HG03135 (cell line): Measurements from ENCODE around the gene EPS8L2.
"Not testable (repeated sequence)": the region's sequence is repeated elsewhere in the genome, so short reads cannot be mapped to it uniquely, and the experiment has no call there.

Experiments
- ATAC-seq: cut with Tn5 transposase; IDR thresholded peaks from one replicate; pipeline ENCODE4 v1.9.1; 2021; ENCODE audit warnings: mild to moderate bottlenecking, moderate library complexity; ENCODE audit not compliant: unreplicated experiment

EPS8L2 gene

GRCh38 chr11:724778-725386, 18.9 kb downstream of the EPS8L2 start:
- no peak for ATAC-seq

- ATAC-seq, result no peak
Measured at GRCh38 chr11:725624-726202, 19.7 kb downstream of the EPS8L2 start.

GRCh38 chr11:726278-727220, 20.5 kb downstream of the EPS8L2 start:
- ATAC-seq, result no peak

GRCh38 chr11:727281-727701, 21.3 kb downstream of the EPS8L2 start:
- no peak for ATAC-seq

GRCh38 chr11:727859-728748, 22.1 kb downstream of the EPS8L2 start:
- peak; percentile 50 for ATAC-seq

- no peak for ATAC-seq
Measured at GRCh38 chr11:728901-729491, 23.0 kb downstream of the EPS8L2 start.

GRCh38 chr11:729492-730074, 23.6 kb downstream of the EPS8L2 start:
- no peak for ATAC-seq

GRCh38 chr11:733072-733471, 27.0 kb downstream of the EPS8L2 start:
- no peak for ATAC-seq

- not testable (repeated sequence) for ATAC-seq
Measured at GRCh38 chr11:734541-734940, 28.5 kb downstream of the EPS8L2 start.

- no peak for ATAC-seq
Measured at GRCh38 chr11:737366-737765, 31.3 kb downstream of the EPS8L2 start.

GRCh38 chr11:737899-738298, 31.9 kb downstream of the EPS8L2 start:
- ATAC-seq, result not testable (repeated sequence)

- ATAC-seq, result no peak
Measured at GRCh38 chr11:742156-742546, 36.1 kb downstream of the EPS8L2 start.

- ATAC-seq, result no peak
Measured at GRCh38 chr11:742571-743201, 36.7 kb downstream of the EPS8L2 start.

GRCh38 chr11:745428-745827, 39.4 kb downstream of the EPS8L2 start:
- no peak for ATAC-seq

- peak; percentile 29 for ATAC-seq
Measured at GRCh38 chr11:746289-747157, 40.5 kb downstream of the EPS8L2 start.

GRCh38 chr11:747158-748006, 41.4 kb downstream of the EPS8L2 start, which contains the start of gene TALDO1:
TSS of gene TALDO1 (plus strand) at chr11:747464. CDS start at chr11:747482, 18 bp downstream.
- peak; percentile 83 for ATAC-seq

GRCh38 chr11:748007-748359, 42.0 kb downstream of the EPS8L2 start:
- peak; percentile 17 for ATAC-seq

GRCh38 chr11:749731-750130, 43.7 kb downstream of the EPS8L2 start:
- ATAC-seq, result no peak
